Chondrocyte (in vitro differentiated cells): Measurements from ENCODE around the gene SMARCB1. TPM values are rescaled to one million over a fixed set of nuclear protein-coding genes. Genes with fewer than 3 reads are reported as not detected.
A peak's percentile ranks its signal among the peaks of the same experiment; 100 is the strongest.

Experiments
- DNase-seq: peaks from one replicate; pipeline ENCODE4 v3.0.0; 2021; ENCODE audit warnings: mixed read lengths, low spot score
- H3K27ac Mint-ChIP-seq: one replicate; pipeline ENCODE4 v1.8.0; 2021; ENCODE audit warnings: mild to moderate bottlenecking, moderate library complexity, mixed read lengths; ENCODE audit not compliant: unreplicated experiment
- H3K27me3 Mint-ChIP-seq: 2 replicates; pipeline ENCODE4 v1.8.0; 2021; ENCODE audit warnings: low read depth, mixed read lengths
- H3K36me3 Mint-ChIP-seq: 2 replicates; pipeline ENCODE4 v1.8.0; 2021; ENCODE audit warnings: low read depth, mixed read lengths
- H3K4me1 Mint-ChIP-seq: 2 replicates; pipeline ENCODE4 v1.8.0; 2021; ENCODE audit warnings: low read depth, mild to moderate bottlenecking, mixed read lengths
- H3K4me3 Mint-ChIP-seq: one replicate; pipeline ENCODE4 v1.8.0; 2021; ENCODE audit warnings: mild to moderate bottlenecking, moderate library complexity, mixed read lengths; ENCODE audit not compliant: unreplicated experiment
- H3K9me3 Mint-ChIP-seq: 2 replicates; pipeline ENCODE4 v1.8.0; 2021; ENCODE audit warnings: low read depth, mixed read lengths
- total RNA-seq: library from RNA; stranded (reverse); gene quantifications from 3 replicates; pipeline ENCODE4 v1.2.1, GENCODE V29; 2021
- TF ChIP-seq, protein P1 (sequence below): fragments of 200-600 bp; sonication (generic); IDR thresholded peaks from 2 replicates; pipeline ENCODE4 v1.5.0; 2021; ENCODE audit warnings: antibody characterized with exemption, mild to moderate bottlenecking, moderate library complexity

The SMARCB1 gene
- total RNA-seq, 1 donor from 2014 or later, result 102 TPM

DNA sequence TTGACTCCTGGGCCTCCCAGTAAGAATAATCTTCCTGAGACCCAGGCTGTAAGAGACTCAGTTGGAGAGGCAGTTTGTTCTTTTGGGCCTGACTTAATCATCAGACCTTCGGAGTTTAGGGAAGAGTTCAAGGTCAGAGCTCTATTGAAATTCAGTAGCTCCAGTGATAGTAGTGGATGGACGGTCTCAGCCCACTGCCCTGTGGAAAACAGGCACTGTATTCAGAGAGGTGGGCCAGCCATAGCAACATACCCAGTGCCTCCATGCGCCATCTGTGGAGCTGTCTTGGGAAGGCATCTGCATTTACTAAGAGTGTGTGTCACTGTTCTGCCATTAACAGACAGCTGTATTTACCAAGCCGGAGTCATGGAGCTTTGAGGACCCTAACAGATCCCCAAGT lies 2.9 kb downstream of the SMARCB1 start:
- Mint-ChIP-seq H3K9me3 (no peaks in the 10 kb centered on the region), H3K4me1 (peaks cover 37% of the 10 kb centered on the region), H3K4me3 (no peak overlapping the region), H3K27me3 (no peaks in the 10 kb centered on the region), H3K36me3 (peaks cover 7% of the 10 kb centered on the region), H3K27ac (peak overlapping the region; percentile 45)
- DNase-seq, result peak; percentile 34
- TF ChIP-seq, protein P1, sequence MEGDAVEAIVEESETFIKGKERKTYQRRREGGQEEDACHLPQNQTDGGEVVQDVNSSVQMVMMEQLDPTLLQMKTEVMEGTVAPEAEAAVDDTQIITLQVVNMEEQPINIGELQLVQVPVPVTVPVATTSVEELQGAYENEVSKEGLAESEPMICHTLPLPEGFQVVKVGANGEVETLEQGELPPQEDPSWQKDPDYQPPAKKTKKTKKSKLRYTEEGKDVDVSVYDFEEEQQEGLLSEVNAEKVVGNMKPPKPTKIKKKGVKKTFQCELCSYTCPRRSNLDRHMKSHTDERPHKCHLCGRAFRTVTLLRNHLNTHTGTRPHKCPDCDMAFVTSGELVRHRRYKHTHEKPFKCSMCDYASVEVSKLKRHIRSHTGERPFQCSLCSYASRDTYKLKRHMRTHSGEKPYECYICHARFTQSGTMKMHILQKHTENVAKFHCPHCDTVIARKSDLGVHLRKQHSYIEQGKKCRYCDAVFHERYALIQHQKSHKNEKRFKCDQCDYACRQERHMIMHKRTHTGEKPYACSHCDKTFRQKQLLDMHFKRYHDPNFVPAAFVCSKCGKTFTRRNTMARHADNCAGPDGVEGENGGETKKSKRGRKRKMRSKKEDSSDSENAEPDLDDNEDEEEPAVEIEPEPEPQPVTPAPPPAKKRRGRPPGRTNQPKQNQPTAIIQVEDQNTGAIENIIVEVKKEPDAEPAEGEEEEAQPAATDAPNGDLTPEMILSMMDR, result peak; percentile 29

GRCh38 chr22:23790819-23791737 lies 4.3 kb downstream of the SMARCB1 start:
- Mint-ChIP-seq H3K36me3 (peaks cover 8% of the 10 kb centered on the region), H3K4me1 (peaks cover 39% of the 10 kb centered on the region), H3K27me3 (no peaks in the 10 kb centered on the region), H3K9me3 (no peaks in the 10 kb centered on the region), H3K4me3 (no peak overlapping the region), H3K27ac (no peak overlapping the region)
- TF ChIP-seq, protein P1, result no peak
- DNase-seq, result peak; percentile 55

DNA sequence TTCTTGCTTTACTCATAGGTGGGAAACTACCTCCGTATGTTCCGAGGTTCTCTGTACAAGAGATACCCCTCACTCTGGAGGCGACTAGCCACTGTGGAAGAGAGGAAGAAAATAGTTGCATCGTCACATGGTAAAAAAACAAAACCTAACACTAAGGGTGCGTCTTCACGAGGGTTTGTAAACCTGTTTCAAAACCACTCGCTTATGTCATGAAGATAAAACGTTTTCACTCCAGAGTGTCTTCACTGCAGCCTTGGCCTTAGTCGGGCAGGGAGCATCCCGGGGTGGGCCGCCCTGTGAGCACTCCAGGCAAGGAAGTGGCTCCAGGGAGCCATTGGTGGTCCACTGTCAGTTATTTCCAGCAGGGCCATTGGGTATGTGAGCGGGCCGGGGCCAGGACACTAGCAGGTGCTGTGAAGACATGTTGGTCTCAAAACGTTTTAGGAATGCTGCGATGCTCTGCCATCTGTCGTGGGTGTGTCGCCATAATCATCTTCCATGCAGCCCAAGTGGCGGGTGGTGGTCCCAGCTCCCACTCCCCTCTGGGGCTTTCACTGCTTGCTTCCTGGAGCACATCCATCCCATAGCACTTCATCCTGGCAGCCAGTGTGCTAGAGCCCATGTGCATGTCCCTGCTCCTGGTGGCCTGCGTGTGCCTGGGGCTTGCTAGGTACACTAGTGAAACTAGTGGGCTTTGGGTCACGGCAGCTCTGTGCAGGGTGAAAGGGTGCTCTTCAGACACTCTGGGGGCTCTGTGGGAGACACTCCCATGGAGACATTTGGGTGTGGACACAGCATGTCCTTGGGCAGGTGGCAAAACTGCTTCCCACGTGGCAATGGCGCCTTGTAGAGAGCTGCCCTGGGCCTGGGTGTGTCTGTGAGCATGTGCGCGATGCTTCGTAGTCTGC lies 5.2 kb downstream of the SMARCB1 start:
- Mint-ChIP-seq H3K36me3 (peaks cover 13% of the 10 kb centered on the region), H3K4me3 (no peak overlapping the region), H3K4me1 (peaks cover 40% of the 10 kb centered on the region), H3K9me3 (no peaks in the 10 kb centered on the region), H3K27ac (no peak overlapping the region), H3K27me3 (no peaks in the 10 kb centered on the region)
- DNase-seq, result peak; percentile 70
- TF ChIP-seq, protein P1, result no peak

DNA sequence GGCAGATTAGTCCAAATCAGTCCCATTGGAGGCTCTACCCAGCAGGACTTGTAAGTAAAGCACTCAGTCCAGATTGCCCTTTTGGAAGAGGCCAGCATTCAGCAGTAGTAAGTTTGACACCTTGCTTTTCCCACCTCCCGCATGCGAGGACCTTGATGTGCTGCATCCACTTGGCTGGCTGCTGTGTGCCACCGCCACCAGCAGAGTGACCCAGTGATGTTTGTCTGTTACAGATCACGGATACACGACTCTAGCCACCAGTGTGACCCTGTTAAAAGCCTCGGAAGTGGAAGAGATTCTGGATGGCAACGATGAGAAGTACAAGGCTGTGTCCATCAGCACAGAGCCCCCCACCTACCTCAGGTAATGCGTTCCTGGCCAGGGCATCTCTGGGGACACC lies 6.6 kb downstream of the SMARCB1 start:
- peak; percentile 49 for DNase-seq
- Mint-ChIP-seq H3K9me3 (no peaks in the 10 kb centered on the region), H3K36me3 (peaks cover 13% of the 10 kb centered on the region), H3K27ac (no peak overlapping the region), H3K4me3 (no peak overlapping the region), H3K4me1 (peaks cover 31% of the 10 kb centered on the region), H3K27me3 (no peaks in the 10 kb centered on the region)
- TF ChIP-seq, protein P1, result no peak

DNA sequence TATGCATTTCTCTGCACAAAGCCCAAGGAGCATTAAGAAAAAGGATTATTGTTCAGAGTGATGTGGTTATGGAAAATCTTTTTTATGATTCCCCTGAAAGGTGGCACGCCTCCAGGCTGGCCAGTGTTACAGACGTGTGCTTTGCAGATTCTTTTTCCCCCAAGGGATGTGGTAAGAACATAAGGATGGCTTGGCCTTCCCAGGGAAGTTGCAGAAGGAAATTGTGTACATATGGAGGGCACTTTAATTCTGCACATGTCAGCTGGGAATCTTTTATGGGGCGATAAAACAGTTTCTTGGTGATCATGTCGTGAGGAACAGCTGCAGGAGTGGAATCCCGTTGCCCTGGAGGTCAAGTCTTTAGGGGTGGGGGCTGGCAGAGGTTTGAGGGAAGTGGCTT lies 9.7 kb downstream of the SMARCB1 start:
- peak overlapping the region; percentile 73 for H3K27ac Mint-ChIP-seq
- DNase-seq, result peak; percentile 18
- TF ChIP-seq, protein P1, result no peak
- H3K4me3 Mint-ChIP-seq, result no peak overlapping the region
- peaks cover 28% of the 10 kb centered on the region for H3K36me3 Mint-ChIP-seq
- no peaks in the 10 kb centered on the region for H3K27me3 Mint-ChIP-seq
- H3K4me1 Mint-ChIP-seq, result peaks cover 13% of the 10 kb centered on the region
- H3K9me3 Mint-ChIP-seq, result no peaks in the 10 kb centered on the region
